Natural killer cell treated with Interleukin-12 subunit alpha and Interleukin-12 subunit beta and Interleukin-15 and Interleukin-18, amount 100 ng/mL, for 72 hours (primary cell): Measurements from ENCODE around the gene PDE6D. TPM values are rescaled to one million over a fixed set of nuclear protein-coding genes. Genes with fewer than 3 reads are reported as not detected.

Experiments
- ATAC-seq, 2 donors: fragments of 150-1000 bp; cut with Tn5 transposase in 1 of 2; sonication (Bioruptor Pico), chemical (Tn5 transposase) in 1 of 2; 2 replicates each; pipeline ENCODE4 v1.10.0; 2021
- DNase-seq: peaks from one replicate; pipeline ENCODE4 v3.0.0; 2022; ENCODE audit warnings: low spot score
- H3K27ac Mint-ChIP-seq, 2 donors: 1 replicate in 1 of 2; 2 replicates in 1 of 2; pipeline ENCODE4 v1.8.0; 2022; ENCODE audit warnings: mixed read lengths in 2 of 2, mild to moderate bottlenecking in 1 of 2, moderate library complexity in 1 of 2
- H3K27me3 Mint-ChIP-seq, 2 donors: 1 replicate in 1 of 2; 2 replicates in 1 of 2; pipeline ENCODE4 v1.8.0; 2022; ENCODE audit warnings: mixed read lengths in 2 of 2
- H3K36me3 Mint-ChIP-seq: one replicate; pipeline ENCODE4 v1.8.0; 2022; ENCODE audit warnings: mixed read lengths
- H3K4me1 Mint-ChIP-seq, 2 donors: 1 replicate in 1 of 2; 2 replicates in 1 of 2; pipeline ENCODE4 v1.8.0; 2022; ENCODE audit warnings: low read depth in 2 of 2, mixed read lengths in 2 of 2, mild to moderate bottlenecking in 1 of 2
- H3K4me3 Mint-ChIP-seq: one replicate; pipeline ENCODE4 v1.8.0; 2022; ENCODE audit warnings: mixed read lengths
- H3K9me3 Mint-ChIP-seq: 2 replicates; pipeline ENCODE4 v1.8.0; 2022; ENCODE audit warnings: mixed read lengths
- total RNA-seq, 2 donors: library from RNA; stranded (reverse); gene quantifications; one replicate each; pipeline ENCODE4 v1.2.3, GENCODE V29; 2022

Gene PDE6D
- total RNA-seq, 2 donors from 2014 or later = 25.3 to 29.4 TPM

DNA sequence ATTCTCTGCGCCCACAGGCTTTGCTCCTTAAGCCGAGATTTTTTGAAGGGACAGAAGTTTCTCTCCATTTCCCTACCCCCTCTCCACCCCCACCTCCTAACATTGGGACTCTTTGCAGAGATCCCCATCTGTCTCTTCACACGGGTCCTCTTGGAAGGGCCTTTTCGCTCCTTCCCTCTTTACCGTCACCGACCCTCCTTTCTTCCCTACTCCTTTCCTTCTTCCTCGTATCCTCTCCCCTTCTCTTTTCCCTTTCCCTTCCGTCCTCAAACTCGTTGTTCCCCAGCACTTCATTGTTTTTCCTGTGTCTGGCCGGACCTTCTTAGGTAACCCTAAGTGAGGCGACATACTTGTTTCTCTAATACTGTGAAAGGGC, 5.8 kb upstream of the PDE6D start:
- DNase-seq = no peak
- H3K4me1 Mint-ChIP-seq = peaks cover 41 to 56% of the 10 kb centered on the region in 2 donors
- no peaks in the 10 kb centered on the region for H3K9me3 Mint-ChIP-seq
- peaks cover 15% of the 10 kb centered on the region for H3K36me3 Mint-ChIP-seq
- peak overlapping the region; percentile 68 to 86 for H3K27ac Mint-ChIP-seq
- peak overlapping the region; percentile 95 for H3K4me3 Mint-ChIP-seq
- H3K27me3 Mint-ChIP-seq = no peaks in the 10 kb centered on the region
- ATAC-seq = no peak

DNA sequence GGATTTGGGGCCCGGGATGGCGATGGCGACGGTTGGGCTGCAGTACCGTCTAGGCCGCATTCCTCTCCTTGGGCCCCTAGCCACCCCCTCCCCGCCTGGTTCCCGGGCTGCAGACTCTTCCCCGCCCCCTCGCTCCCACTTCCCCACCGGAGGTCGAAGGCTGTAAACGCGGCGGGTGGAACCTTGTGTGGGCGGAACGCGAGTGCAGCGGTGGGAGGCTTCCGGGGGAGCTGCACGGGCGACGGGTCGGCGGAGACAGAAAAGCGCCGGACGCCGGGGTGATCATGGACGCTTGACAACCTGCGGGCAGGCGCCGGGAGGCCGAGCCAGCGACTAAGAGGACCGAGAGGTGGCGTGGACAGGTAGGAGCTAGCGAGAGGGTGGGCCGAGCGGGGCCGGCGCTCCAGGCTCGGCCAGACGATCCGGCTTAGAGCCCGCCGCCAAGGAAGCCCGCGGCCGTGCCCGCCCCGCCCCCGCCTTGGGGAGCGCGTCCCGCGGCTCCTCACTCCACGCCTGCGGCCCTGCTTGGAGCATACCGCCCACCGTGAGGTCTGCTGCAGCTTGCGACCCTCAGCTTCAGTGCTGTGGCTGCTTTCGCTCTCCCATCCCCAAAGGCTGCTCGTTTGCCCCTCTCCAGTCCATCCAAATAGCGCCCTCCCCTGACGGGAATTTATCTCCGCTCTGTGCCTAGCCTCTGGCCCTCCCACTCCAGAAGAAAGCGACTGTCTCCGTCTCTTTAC, 5.3 kb upstream of the PDE6D start, which contains the start of gene COPS7B:
Gene COPS7B, plus strand, starts transcription at position 269 of the 740 bp plus-strand sequence. CDS start 2,126 bp downstream, outside the sequence.
- Mint-ChIP-seq H3K36me3 (peaks cover 13% of the 10 kb centered on the region), H3K4me3 (peak within 1 kb of the TSS; percentile 95), H3K9me3 (no peaks in the 10 kb centered on the region), H3K27me3 (no peaks in the 10 kb centered on the region), H3K27ac (peak within 1 kb of the TSS; percentile 68 to 86), H3K4me1 (peaks cover 45 to 58% of the 10 kb centered on the region in 2 donors)
- peak; percentile 88 for DNase-seq
- ATAC-seq = peak; percentile 78 to 80

DNA sequence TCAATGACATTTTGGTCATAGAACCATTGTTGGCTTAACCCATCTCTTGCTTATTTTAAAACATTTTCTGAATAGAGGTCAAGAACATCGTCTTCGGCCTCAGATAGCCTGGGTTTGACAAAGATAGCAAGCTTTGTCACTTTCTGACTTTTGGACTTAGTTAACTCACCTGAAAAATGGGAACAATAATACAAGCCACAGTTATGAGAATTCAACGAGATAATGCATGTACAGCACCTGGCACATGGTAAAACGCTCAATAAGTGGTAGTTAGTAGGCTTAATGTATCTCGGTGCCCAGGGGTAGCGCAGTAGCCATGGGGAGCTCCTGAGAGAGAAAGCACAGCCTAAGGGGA, 4.7 kb upstream of the PDE6D start:
- peaks cover 9% of the 10 kb centered on the region for H3K36me3 Mint-ChIP-seq
- no peaks in the 10 kb centered on the region for H3K9me3 Mint-ChIP-seq
- no peaks in the 10 kb centered on the region for H3K27me3 Mint-ChIP-seq
- peak overlapping the region; percentile 95 for H3K4me3 Mint-ChIP-seq
- ATAC-seq (no peak), DNase-seq (no peak)
- H3K4me1 Mint-ChIP-seq = peaks cover 43 to 55% of the 10 kb centered on the region in 2 donors
- H3K27ac Mint-ChIP-seq = peak overlapping the region; percentile 68 to 86

- no peaks in the 10 kb centered on the region for H3K27me3 Mint-ChIP-seq
- DNase-seq = no peak
- peak overlapping the region; percentile 68 to 86 for H3K27ac Mint-ChIP-seq
- ATAC-seq = no peak
- peaks cover 9% of the 10 kb centered on the region for H3K36me3 Mint-ChIP-seq
- H3K4me1 Mint-ChIP-seq = peaks cover 43 to 55% of the 10 kb centered on the region in 2 donors
- peak overlapping the region; percentile 95 for H3K4me3 Mint-ChIP-seq
- no peaks in the 10 kb centered on the region for H3K9me3 Mint-ChIP-seq
Observed at GRCh38 chr2:231785413-231785812, 4.3 kb upstream of the PDE6D start.

- Mint-ChIP-seq H3K27ac (peak overlapping the region; percentile 81 to 93), H3K27me3 (no peaks in the 10 kb centered on the region), H3K36me3 (peaks cover 3% of the 10 kb centered on the region), H3K4me3 (peak overlapping the region; percentile 91), H3K4me1 (peaks cover 47 to 57% of the 10 kb centered on the region in 2 donors), H3K9me3 (no peaks in the 10 kb centered on the region)
- ATAC-seq (no peak), DNase-seq (no peak)
Observed at GRCh38 chr2:231781798-231782726, 980 bp upstream of the PDE6D start.

DNA sequence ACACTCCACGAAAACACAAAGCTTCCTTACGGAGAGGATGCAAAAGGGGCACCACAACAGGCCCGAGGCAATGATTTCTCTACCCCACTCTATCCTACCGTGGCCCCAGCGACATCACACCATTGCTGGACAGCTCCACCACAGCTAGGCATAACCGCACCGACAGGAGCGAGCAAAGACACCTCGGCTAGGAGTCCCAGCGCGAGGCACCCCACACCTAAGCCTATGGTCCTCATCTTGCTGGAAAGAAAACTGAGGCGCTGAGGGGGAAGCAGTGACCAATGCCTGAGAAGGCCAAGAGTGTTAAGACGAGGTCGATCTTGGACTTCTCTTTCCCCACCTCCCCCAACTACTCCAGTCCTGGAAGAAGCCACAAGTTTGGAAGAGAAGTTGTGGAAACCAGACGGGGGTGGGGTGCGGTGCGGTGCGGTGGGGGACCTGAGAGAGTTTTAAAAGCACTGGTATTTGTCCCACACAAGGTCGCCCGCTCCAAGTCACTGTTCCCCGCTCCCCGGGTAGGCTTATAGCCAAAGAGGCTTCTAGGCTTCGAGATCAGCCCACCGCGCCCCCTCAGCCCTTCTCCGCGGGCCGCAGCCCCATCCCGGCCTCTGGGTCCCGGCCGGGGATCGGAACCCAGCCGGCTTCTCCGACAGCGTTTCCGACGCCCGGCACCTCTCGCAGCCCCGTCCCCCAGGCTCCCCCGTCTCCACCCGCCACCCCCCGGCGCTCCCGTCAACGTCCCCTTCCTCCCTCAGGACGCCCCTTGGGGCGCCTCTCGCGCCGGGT, 766 bp downstream of the PDE6D start:
- peak overlapping the region; percentile 81 to 93 for H3K27ac Mint-ChIP-seq
- peak overlapping the region; percentile 91 for H3K4me3 Mint-ChIP-seq
- no peak for DNase-seq
- H3K36me3 Mint-ChIP-seq = no peaks in the 10 kb centered on the region
- no peaks in the 10 kb centered on the region for H3K9me3 Mint-ChIP-seq
- ATAC-seq = no peak
- peaks cover 36 to 45% of the 10 kb centered on the region in 2 donors for H3K4me1 Mint-ChIP-seq
- no peaks in the 10 kb centered on the region for H3K27me3 Mint-ChIP-seq

DNA sequence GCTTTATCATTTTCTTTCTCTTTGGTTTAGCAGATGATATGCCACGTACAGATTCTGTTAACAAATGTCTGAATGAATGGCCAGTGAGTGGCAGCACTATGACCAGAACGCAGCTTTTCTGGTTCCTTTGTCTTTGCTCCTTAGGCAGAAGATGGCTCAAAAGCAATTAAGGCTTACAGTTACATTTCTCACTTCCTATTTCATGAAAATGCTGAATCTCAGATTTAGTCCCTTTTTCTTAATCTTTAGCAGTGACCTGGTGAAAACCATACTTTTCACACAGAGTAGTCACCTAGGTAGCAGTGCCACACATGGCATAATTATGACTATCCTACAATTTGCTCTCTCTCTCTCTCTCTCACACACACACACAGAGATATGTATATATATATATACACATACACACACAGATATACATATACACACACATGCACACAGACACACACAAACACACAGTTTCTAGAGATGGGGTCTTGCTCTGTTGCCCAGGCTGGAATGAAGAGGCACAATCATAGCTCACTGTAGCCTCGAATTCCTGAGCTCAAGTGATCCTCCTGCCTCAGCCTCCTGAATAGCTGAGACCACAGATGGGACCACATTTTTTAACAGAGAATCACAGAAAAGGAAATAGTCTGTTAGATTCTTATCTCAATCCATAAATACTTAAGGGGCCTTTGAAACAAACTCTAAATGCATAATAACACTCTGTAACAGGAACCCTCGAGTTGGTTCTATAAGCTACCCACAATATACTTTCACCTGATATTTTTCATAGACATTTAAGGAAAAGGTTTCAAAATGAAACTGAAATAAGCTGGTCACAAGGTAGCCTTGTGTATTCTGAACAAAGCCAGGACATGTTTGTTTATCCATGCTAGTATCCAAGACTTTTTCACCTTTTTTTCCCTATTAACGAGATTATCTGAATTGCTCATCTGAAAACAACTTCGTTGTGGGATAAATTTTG, 11.6 kb downstream of the PDE6D start:
- peaks cover 7 to 23% of the 10 kb centered on the region in 2 donors for H3K4me1 Mint-ChIP-seq
- H3K9me3 Mint-ChIP-seq = no peaks in the 10 kb centered on the region
- ATAC-seq (no peak), DNase-seq (no peak)
- no peaks in the 10 kb centered on the region for H3K27me3 Mint-ChIP-seq
- no peaks in the 10 kb centered on the region for H3K36me3 Mint-ChIP-seq
- no peak overlapping the region for H3K27ac Mint-ChIP-seq
- no peak overlapping the region for H3K4me3 Mint-ChIP-seq

DNA sequence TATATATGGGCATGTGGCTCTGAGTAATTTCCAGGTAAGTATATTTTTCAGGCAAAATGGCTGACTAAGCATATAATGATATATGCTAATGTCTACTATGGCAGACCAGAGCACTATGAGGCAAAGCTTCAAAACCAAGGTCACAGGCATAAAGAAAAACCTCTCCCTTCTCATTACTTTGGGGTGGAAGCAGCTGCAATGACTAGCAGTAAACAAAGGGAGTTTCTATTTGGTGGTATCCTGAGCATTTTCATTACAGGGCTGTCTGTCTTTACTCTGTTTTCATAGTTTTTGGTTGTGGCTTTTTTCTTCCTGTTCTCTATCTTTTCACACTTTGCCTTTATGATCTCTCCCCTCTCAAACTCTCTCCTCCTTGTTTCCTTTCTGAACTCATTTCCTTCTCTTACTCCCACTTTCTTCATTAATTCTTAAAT, 15.6 kb downstream of the PDE6D start:
- H3K4me3 Mint-ChIP-seq = no peak overlapping the region
- no peak for ATAC-seq

GRCh38 chr2:231764760-231765159, 16.3 kb downstream of the PDE6D start:
- Mint-ChIP-seq H3K27ac (no peak overlapping the region), H3K9me3 (no peaks in the 10 kb centered on the region), H3K36me3 (no peaks in the 10 kb centered on the region), H3K4me1 (peaks cover 7 to 21% of the 10 kb centered on the region in 2 donors), H3K4me3 (no peak overlapping the region), H3K27me3 (no peaks in the 10 kb centered on the region)
- DNase-seq (no peak), ATAC-seq (no peak)

More for the DNA sequence above, 15.6 kb downstream of the PDE6D start:
- DNase-seq = no peak
- H3K27ac Mint-ChIP-seq = no peak overlapping the region
- H3K36me3 Mint-ChIP-seq = no peaks in the 10 kb centered on the region
- H3K4me1 Mint-ChIP-seq = peaks cover 7 to 23% of the 10 kb centered on the region in 2 donors
- no peaks in the 10 kb centered on the region for H3K9me3 Mint-ChIP-seq
- no peaks in the 10 kb centered on the region for H3K27me3 Mint-ChIP-seq

- DNase-seq = no peak
- Mint-ChIP-seq H3K4me1 (peaks cover 7 to 16% of the 10 kb centered on the region in 2 donors), H3K27me3 (no peaks in the 10 kb centered on the region), H3K36me3 (no peaks in the 10 kb centered on the region), H3K4me3 (no peak overlapping the region), H3K9me3 (no peaks in the 10 kb centered on the region), H3K27ac (no peak overlapping the region)
- ATAC-seq = no peak
Observed at GRCh38 chr2:231764124-231764523, 17.0 kb downstream of the PDE6D start.

- no peaks in the 10 kb centered on the region for H3K36me3 Mint-ChIP-seq
- no peak overlapping the region for H3K4me3 Mint-ChIP-seq
- ATAC-seq = no peak
- no peaks in the 10 kb centered on the region for H3K9me3 Mint-ChIP-seq
- H3K27ac Mint-ChIP-seq = no peak overlapping the region
- peaks cover 7 to 16% of the 10 kb centered on the region in 2 donors for H3K4me1 Mint-ChIP-seq
- no peaks in the 10 kb centered on the region for H3K27me3 Mint-ChIP-seq
- no peak for DNase-seq
Observed at GRCh38 chr2:231761735-231762134, 19.3 kb downstream of the PDE6D start.

DNA sequence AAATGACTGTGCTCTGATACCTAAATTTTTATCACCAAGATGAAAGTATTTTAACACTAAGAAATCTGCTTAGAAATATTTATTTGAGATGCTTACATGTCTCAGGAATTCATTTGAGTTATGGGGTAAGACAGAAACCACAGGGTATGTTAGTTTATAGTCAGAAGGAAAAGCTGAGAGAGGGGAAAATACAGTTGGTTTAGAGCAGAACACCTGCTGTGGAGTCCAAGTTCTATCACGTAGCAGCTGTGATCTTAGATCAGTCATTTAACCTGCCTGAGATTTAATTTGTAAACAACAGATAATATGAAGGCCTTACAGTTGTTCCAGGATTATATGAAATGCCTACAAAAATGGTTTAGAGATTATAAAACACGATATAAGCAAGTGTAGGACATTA, 29.0 kb downstream of the PDE6D start:
- ATAC-seq (no peak), DNase-seq (no peak)
- H3K4me1 Mint-ChIP-seq = peaks cover 0 to 4% of the 10 kb centered on the region in 2 donors
- H3K27me3 Mint-ChIP-seq = no peaks in the 10 kb centered on the region
- H3K9me3 Mint-ChIP-seq = no peaks in the 10 kb centered on the region
- H3K4me3 Mint-ChIP-seq = no peak overlapping the region
- H3K27ac Mint-ChIP-seq = no peak overlapping the region
- H3K36me3 Mint-ChIP-seq = no peaks in the 10 kb centered on the region
